RPMI8226 (cell line): ENCODE measurements around the gene ULK4.
"Not testable (repeated sequence)": the region's sequence is repeated elsewhere in the genome, so short reads cannot be mapped to it uniquely, and the experiment has no call there.

ENCODE experiments used
- DNase-seq: peaks from one replicate; pipeline ENCODE4 v3.0.0-alpha.2; 2015

ULK4 gene

GRCh38 chr3:41683666-41684350 lies 278.1 kb downstream of the ULK4 start:
- DNase-seq: no peak

- no peak for DNase-seq
Measured at GRCh38 chr3:41682996-41683395, 278.9 kb downstream of the ULK4 start.

GRCh38 chr3:41682382-41682781 lies 279.5 kb downstream of the ULK4 start:
- DNase-seq: no peak

- DNase-seq: peak; percentile 89
Measured at GRCh38 chr3:41681479-41681878, 280.4 kb downstream of the ULK4 start.

- DNase-seq: no peak
Measured at GRCh38 chr3:41679374-41679773, 282.5 kb downstream of the ULK4 start.

GRCh38 chr3:41675102-41675501 lies 286.8 kb downstream of the ULK4 start:
- DNase-seq: not testable (repeated sequence)

- no peak for DNase-seq
Measured at GRCh38 chr3:41674449-41674848, 287.5 kb downstream of the ULK4 start.

GRCh38 chr3:41673650-41674049 lies 288.3 kb downstream of the ULK4 start:
- no peak for DNase-seq

- DNase-seq: no peak
Measured at GRCh38 chr3:41668379-41668778, 293.5 kb downstream of the ULK4 start.

GRCh38 chr3:41662288-41662687 lies 299.6 kb downstream of the ULK4 start:
- no peak for DNase-seq

GRCh38 chr3:41661796-41662195 lies 300.1 kb downstream of the ULK4 start:
- DNase-seq: no peak

- DNase-seq: no peak
Measured at GRCh38 chr3:41660510-41660909, 301.4 kb downstream of the ULK4 start.

- DNase-seq: no peak
Measured at GRCh38 chr3:41653571-41654239, 308.2 kb downstream of the ULK4 start.

GRCh38 chr3:41652931-41653330 lies 309.0 kb downstream of the ULK4 start:
- no peak for DNase-seq

- no peak for DNase-seq
Measured at GRCh38 chr3:41652506-41652905, 309.4 kb downstream of the ULK4 start.

- DNase-seq: no peak
Measured at GRCh38 chr3:41651718-41652117, 310.2 kb downstream of the ULK4 start.

GRCh38 chr3:41650406-41650805 lies 311.5 kb downstream of the ULK4 start:
- no peak for DNase-seq

- DNase-seq: no peak
Measured at GRCh38 chr3:41649129-41649739, 312.7 kb downstream of the ULK4 start.

- DNase-seq: not testable (repeated sequence)
Measured at GRCh38 chr3:41647730-41648129, 314.2 kb downstream of the ULK4 start.

- DNase-seq: no peak
Measured at GRCh38 chr3:41640076-41640475, 321.8 kb downstream of the ULK4 start.

GRCh38 chr3:41638381-41638780 lies 323.5 kb downstream of the ULK4 start:
- no peak for DNase-seq

- no peak for DNase-seq
Measured at GRCh38 chr3:41632700-41633099, 329.2 kb downstream of the ULK4 start.

- no peak for DNase-seq
Measured at GRCh38 chr3:41630708-41631107, 331.2 kb downstream of the ULK4 start.

GRCh38 chr3:41629986-41630385 lies 331.9 kb downstream of the ULK4 start:
- DNase-seq: no peak
